Measurements from ENCODE around the gene DAB2IP. TPM values are rescaled to one million over a fixed set of nuclear protein-coding genes. Genes with fewer than 3 reads are reported as not detected.

Gene DAB2IP
- total RNA-seq, 1 donor from 2014 or later = 38.0 TPM

- DNase-seq (ENCODE audit: low read depth) = no peak
- Histone ChIP-seq H3K27me3 (ENCODE audit: control insufficient read depth, insufficient read depth, low read length) (peaks cover 3% of the 10 kb centered on the region), H3K4me3 (ENCODE audit: low read depth, low read length) (no peak overlapping the region), H3K36me3 (ENCODE audit: control insufficient read depth, insufficient read depth, low read length) (no peaks in the 10 kb centered on the region)
- TF ChIP-seq CTCF (IDR thresholded peaks at IDR 0.05; ENCODE audit: insufficient read depth, low read length, poor library complexity, severe bottlenecking) = no peak
Measured at GRCh38 chr9:121658166-121658565, 6.7 kb downstream of the DAB2IP start.

GRCh38 chr9:121658591-121658990 is 7.2 kb downstream of the DAB2IP start:
- no peak for DNase-seq (ENCODE audit: low read depth)
- Histone ChIP-seq H3K36me3 (ENCODE audit: control insufficient read depth, insufficient read depth, low read length) (no peaks in the 10 kb centered on the region), H3K27me3 (ENCODE audit: control insufficient read depth, insufficient read depth, low read length) (peaks cover under 1% of the 10 kb centered on the region), H3K4me3 (ENCODE audit: low read depth, low read length) (no peak overlapping the region)
- TF ChIP-seq CTCF (IDR thresholded peaks at IDR 0.05; ENCODE audit: insufficient read depth, low read length, poor library complexity, severe bottlenecking) = no peak

- no peak for TF ChIP-seq CTCF (IDR thresholded peaks at IDR 0.05; ENCODE audit: insufficient read depth, low read length, poor library complexity, severe bottlenecking)
- Histone ChIP-seq H3K4me3 (ENCODE audit: low read depth, low read length) (no peak overlapping the region), H3K27me3 (ENCODE audit: control insufficient read depth, insufficient read depth, low read length) (no peaks in the 10 kb centered on the region), H3K36me3 (ENCODE audit: control insufficient read depth, insufficient read depth, low read length) (no peaks in the 10 kb centered on the region)
- no peak for DNase-seq (ENCODE audit: low read depth)
Measured at GRCh38 chr9:121660367-121660766, 8.9 kb downstream of the DAB2IP start.

- TF ChIP-seq CTCF (IDR thresholded peaks at IDR 0.05; ENCODE audit: insufficient read depth, low read length, poor library complexity, severe bottlenecking) = no peak
- H3K27me3 ChIP-seq (ENCODE audit: control insufficient read depth, insufficient read depth, low read length) = no peaks in the 10 kb centered on the region
- no peak for DNase-seq (ENCODE audit: low read depth)
Measured at GRCh38 chr9:121660876-121661275, 9.4 kb downstream of the DAB2IP start.

GRCh38 chr9:121661328-121661727 is 9.9 kb downstream of the DAB2IP start:
- DNase-seq (ENCODE audit: low read depth) = no peak
- Histone ChIP-seq H3K27me3 (ENCODE audit: control insufficient read depth, insufficient read depth, low read length) (no peaks in the 10 kb centered on the region), H3K36me3 (ENCODE audit: control insufficient read depth, insufficient read depth, low read length) (no peaks in the 10 kb centered on the region), H3K4me3 (ENCODE audit: low read depth, low read length) (no peak overlapping the region)
- TF ChIP-seq CTCF (IDR thresholded peaks at IDR 0.05; ENCODE audit: insufficient read depth, low read length, poor library complexity, severe bottlenecking) = no peak

More at GRCh38 chr9:121660876-121661275, 9.4 kb downstream of the DAB2IP start:
- H3K4me3 ChIP-seq (ENCODE audit: low read depth, low read length) = no peak overlapping the region
- H3K36me3 ChIP-seq (ENCODE audit: control insufficient read depth, insufficient read depth, low read length) = no peaks in the 10 kb centered on the region

GRCh38 chr9:121662359-121662758 is 10.9 kb downstream of the DAB2IP start:
- no peak for DNase-seq (ENCODE audit: low read depth)
- Histone ChIP-seq H3K36me3 (ENCODE audit: control insufficient read depth, insufficient read depth, low read length) (no peaks in the 10 kb centered on the region), H3K4me3 (ENCODE audit: low read depth, low read length) (no peak overlapping the region), H3K27me3 (ENCODE audit: control insufficient read depth, insufficient read depth, low read length) (no peaks in the 10 kb centered on the region)
- TF ChIP-seq CTCF (IDR thresholded peaks at IDR 0.05; ENCODE audit: insufficient read depth, low read length, poor library complexity, severe bottlenecking) = no peak
